ENCODE measurements around the gene RNU4-1.

DNA sequence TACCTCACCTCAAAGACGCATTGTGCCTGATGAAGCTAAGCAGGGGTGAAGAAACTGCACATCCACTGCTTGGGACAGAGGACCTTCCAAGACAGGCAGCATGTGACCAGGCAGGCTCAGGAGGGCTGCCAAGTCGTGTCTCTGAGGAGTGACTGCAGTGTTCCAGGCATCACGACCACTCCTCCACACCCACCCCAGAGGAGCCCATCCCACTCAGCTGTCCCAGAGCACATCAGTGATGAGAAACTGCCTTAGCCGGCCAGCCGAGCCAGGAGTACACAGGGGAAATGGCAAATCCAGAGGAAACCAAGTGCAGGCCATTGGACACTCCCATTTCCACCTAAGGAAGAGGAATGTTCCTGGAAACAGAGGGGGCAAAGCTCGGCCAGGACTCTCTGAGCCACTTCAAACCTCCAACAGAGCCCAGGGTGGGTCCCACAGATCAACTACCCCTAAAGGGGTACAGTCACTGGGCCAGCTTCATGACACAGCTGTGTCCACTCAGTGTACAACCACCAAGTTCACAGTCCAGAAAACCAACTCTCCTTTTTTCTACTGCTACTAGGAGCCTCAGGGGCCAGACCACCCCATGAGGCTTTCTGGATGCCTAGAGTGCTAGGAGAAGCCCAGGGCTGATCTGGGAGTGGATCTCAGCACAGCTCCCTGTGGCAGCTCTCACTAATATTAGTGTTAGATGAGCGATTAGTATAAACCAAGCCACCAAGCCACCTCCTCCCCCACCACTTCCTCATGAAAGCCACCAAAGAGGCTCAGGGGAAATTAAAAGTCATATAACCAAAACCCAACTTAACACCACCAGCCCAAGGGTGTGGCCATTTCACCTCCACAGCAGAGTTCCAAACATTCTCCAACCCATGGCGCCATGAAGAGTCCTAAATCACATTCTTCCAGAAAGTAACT is 42.9 kb downstream of the RNU4-1 start:
- TF ChIP-seq CTCF (IDR thresholded peaks at IDR 0.05 in 2 of 3, conservative IDR thresholded peaks at IDR 0.05 in 1 of 3; ENCODE audit: borderline replicate concordance in 1 of 3, insufficient read depth in 1 of 3, low read depth in 2 of 3, low read length in 2 of 3), result no peak
- no peak for TF ChIP-seq POLR2A (IDR thresholded peaks at IDR 0.05; ENCODE audit: borderline replicate concordance, extremely low read depth, insufficient read depth, insufficient read length)
- TF ChIP-seq JUND (IDR thresholded peaks at IDR 0.05), result no peak
- no peak for TF ChIP-seq POLR2AphosphoS5 (IDR thresholded peaks at IDR 0.05; ENCODE audit: low read depth, low read length)
- no peak for TF ChIP-seq MAX (IDR thresholded peaks at IDR 0.05)
- TF ChIP-seq SRF (IDR thresholded peaks at IDR 0.05; ENCODE audit: low read depth), result no peak
- TF ChIP-seq ZNF274 (IDR thresholded peaks at IDR 0.05; ENCODE audit: low read depth, low read length), result no peak
- TF ChIP-seq YY1 (IDR thresholded peaks at IDR 0.05; ENCODE audit: extremely low read depth, insufficient replicate concordance, low read depth, low read length), result no peak
- TF ChIP-seq RAD21 (IDR thresholded peaks at IDR 0.05; ENCODE audit: low read depth), result no peak
- TF ChIP-seq SIN3A (IDR thresholded peaks at IDR 0.05; ENCODE audit: low read depth), result no peak
- TF ChIP-seq EZH2 (IDR thresholded peaks at IDR 0.05), result no peak
- TF ChIP-seq REST (IDR thresholded peaks at IDR 0.05; ENCODE audit: low read depth), result no peak
- TF ChIP-seq ATF3 (IDR thresholded peaks at IDR 0.05), result no peak
- no peak for TF ChIP-seq EZH2phosphoT487 (IDR thresholded peaks at IDR 0.05; ENCODE audit: borderline replicate concordance)
